Measurements from ENCODE around the gene ANP32B. TPM values are rescaled to one million over a fixed set of nuclear protein-coding genes. Genes with fewer than 3 reads are reported as not detected.

The ANP32B gene
- total RNA-seq, 1 donor from 2014 or later: 156 TPM

DNA sequence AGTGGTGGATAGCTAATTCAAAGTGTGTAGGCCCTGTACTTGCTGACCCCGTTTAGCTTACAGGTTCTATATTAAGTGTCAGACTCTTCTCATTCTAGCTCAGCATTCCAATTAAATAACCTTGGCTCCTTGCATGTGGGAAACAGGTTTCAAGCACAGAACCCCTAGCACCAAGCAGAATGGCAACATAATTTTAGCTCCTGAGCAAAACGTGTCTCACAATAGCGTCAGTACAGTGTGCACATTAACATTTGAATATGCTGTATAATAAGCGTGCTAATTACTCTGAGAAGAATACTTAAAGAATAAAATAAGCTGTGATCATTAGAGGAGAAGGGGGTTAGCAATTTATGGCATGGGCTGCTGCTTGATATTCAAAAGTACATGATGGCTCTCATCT lies 21.0 kb upstream of the ANP32B start:
- no peak for DNase-seq (ENCODE audit: extremely low spot score, unreplicated experiment)
- Mint-ChIP-seq H3K36me3 (no peaks in the 10 kb centered on the region), H3K4me3 (no peak overlapping the region), H3K9me3 (no peaks in the 10 kb centered on the region), H3K4me1 (ENCODE audit: unreplicated experiment) (no peaks in the 10 kb centered on the region), H3K27me3 (peaks cover 17% of the 10 kb centered on the region), H3K27ac (no peak overlapping the region)
- no peak for TF ChIP-seq CTCF (conservative IDR thresholded peaks at IDR 0.05)

DNA sequence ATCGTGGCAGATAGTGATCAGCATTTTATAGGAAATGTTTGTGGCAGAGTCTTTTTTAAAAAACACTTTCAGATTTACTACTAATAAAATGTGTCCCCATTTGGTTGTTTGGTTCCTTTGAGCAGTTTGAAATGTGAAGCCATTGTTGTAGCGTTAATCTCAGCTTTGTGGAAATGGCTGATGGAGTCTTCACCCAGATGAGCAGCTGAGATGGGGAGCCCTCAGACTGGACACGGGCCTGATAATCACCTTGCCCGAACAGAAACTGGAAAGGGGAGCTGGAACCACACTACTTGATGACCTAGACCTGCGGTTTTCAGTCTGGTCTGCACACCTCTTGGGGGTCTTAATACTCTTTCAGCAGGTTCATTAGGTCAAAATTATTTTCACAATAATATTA lies 20.6 kb upstream of the ANP32B start:
- no peaks in the 10 kb centered on the region for H3K9me3 Mint-ChIP-seq
- H3K4me1 Mint-ChIP-seq (ENCODE audit: unreplicated experiment): no peaks in the 10 kb centered on the region
- DNase-seq (ENCODE audit: extremely low spot score, unreplicated experiment): no peak
- H3K4me3 Mint-ChIP-seq: no peak overlapping the region
- TF ChIP-seq CTCF (conservative IDR thresholded peaks at IDR 0.05): no peak
- H3K27me3 Mint-ChIP-seq: peaks cover 17% of the 10 kb centered on the region
- no peak overlapping the region for H3K27ac Mint-ChIP-seq
- no peaks in the 10 kb centered on the region for H3K36me3 Mint-ChIP-seq

- Mint-ChIP-seq H3K27me3 (peaks cover 20% of the 10 kb centered on the region), H3K27ac (no peak overlapping the region), H3K36me3 (no peaks in the 10 kb centered on the region), H3K4me3 (no peak overlapping the region), H3K4me1 (ENCODE audit: unreplicated experiment) (no peaks in the 10 kb centered on the region), H3K9me3 (no peaks in the 10 kb centered on the region)
- no peak for DNase-seq (ENCODE audit: extremely low spot score, unreplicated experiment)
- TF ChIP-seq CTCF (conservative IDR thresholded peaks at IDR 0.05): no peak
Observed at GRCh38 chr9:97963232-97963631, 19.9 kb upstream of the ANP32B start.

DNA sequence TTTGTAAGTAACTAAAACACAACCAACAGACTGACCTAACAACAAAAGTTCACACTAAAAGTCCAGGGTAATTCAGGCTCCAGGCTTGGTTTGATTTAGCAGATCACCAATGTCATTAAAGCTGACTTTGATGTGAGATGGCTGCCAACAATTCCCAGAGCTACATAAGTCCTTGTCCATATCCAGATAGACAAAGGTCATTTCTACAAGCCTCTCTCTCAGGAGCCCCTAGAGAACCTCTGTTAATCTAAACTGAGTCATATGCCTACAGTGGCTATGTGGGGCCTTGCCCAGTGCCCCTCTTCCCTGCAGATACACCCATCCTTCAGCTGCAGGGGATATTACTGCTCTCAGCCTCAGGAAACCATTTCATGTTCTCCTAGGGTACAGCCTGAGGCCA lies 18.2 kb upstream of the ANP32B start:
- TF ChIP-seq CTCF (conservative IDR thresholded peaks at IDR 0.05): no peak
- DNase-seq (ENCODE audit: extremely low spot score, unreplicated experiment): no peak
- Mint-ChIP-seq H3K4me1 (ENCODE audit: unreplicated experiment) (no peaks in the 10 kb centered on the region), H3K27me3 (peaks cover 20% of the 10 kb centered on the region), H3K27ac (no peak overlapping the region), H3K9me3 (no peaks in the 10 kb centered on the region), H3K4me3 (no peak overlapping the region), H3K36me3 (no peaks in the 10 kb centered on the region)

GRCh38 chr9:97966493-97966892 lies 16.6 kb upstream of the ANP32B start:
- Mint-ChIP-seq H3K9me3 (no peaks in the 10 kb centered on the region), H3K27me3 (peaks cover 25% of the 10 kb centered on the region), H3K4me3 (no peak overlapping the region), H3K4me1 (ENCODE audit: unreplicated experiment) (no peaks in the 10 kb centered on the region), H3K36me3 (no peaks in the 10 kb centered on the region), H3K27ac (no peak overlapping the region)
- no peak for DNase-seq (ENCODE audit: extremely low spot score, unreplicated experiment)
- no peak for TF ChIP-seq CTCF (conservative IDR thresholded peaks at IDR 0.05)

DNA sequence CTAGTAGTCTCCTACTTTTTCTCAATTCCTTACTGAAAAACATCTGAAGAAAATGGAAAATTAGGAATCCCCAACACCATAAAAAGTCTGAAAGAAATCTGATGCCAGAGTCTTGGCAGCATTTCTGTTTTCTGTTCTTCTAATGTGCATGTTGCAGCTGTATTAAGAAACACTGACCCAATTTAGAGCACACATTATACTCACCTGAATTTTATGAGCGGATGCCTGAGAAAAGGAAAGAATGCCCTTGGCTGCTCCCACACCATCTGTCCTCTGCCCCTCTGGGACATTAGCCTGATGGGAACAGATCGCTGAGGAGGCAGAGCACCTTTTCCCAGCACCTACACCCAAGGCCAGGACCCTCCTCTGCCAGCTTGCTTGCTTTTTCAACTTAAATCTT lies 14.1 kb upstream of the ANP32B start:
- Mint-ChIP-seq H3K4me1 (ENCODE audit: unreplicated experiment) (no peaks in the 10 kb centered on the region), H3K27ac (no peak overlapping the region), H3K36me3 (no peaks in the 10 kb centered on the region), H3K9me3 (no peaks in the 10 kb centered on the region), H3K27me3 (peaks cover 28% of the 10 kb centered on the region), H3K4me3 (no peak overlapping the region)
- no peak for DNase-seq (ENCODE audit: extremely low spot score, unreplicated experiment)
- TF ChIP-seq CTCF (conservative IDR thresholded peaks at IDR 0.05): no peak

Data from type B pancreatic cell (in vitro differentiated cells).